ENCODE results near the gene TCF12. TPM values are rescaled to one million over a fixed set of nuclear protein-coding genes. Genes with fewer than 3 reads are reported as not detected.

TCF12 gene
- total RNA-seq, 1 donor from 2014 or later = 207 TPM

DNA sequence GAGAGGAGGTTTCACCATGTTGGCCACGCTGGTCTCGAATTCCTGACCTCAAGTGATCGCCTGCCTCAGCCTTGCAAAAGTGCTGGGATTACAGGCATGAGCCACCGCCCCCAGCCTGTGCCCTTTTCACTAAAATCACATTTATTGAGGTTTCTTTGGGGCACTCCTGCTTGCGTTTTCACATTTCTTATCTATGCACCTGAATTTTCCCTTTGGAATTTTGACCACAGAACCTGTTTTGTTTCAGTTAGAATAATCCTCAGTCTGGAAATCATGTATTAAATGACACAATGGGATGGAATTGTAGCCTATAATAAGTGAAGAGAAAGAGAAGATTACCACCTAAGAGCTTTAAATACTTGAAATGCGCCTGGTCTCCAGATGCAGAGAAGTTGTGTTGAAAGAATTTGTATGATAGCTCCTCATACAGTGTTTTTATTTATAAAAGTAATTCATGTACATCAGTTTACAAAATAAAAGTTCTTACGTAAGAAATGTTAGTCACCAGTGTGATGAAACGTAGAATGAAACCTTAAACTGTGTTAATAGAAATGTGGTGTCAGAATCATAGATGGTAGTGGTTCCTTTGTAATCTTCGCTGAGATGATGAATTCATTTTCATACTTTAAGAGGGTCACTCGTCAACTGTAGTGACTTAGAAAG, 107.0 kb downstream of the TCF12 start:
- Mint-ChIP-seq H3K9me3 (peaks cover 5% of the 10 kb centered on the region), H3K27me3 (ENCODE audit: low read depth) (no peaks in the 10 kb centered on the region), H3K4me3 (no peak overlapping the region), H3K4me1 (peaks cover 9% of the 10 kb centered on the region), H3K36me3 (ENCODE audit: low read depth) (peaks cover 23% of the 10 kb centered on the region), H3K27ac (ENCODE audit: unreplicated experiment) (no peak overlapping the region)
- TF ChIP-seq, protein P1, sequence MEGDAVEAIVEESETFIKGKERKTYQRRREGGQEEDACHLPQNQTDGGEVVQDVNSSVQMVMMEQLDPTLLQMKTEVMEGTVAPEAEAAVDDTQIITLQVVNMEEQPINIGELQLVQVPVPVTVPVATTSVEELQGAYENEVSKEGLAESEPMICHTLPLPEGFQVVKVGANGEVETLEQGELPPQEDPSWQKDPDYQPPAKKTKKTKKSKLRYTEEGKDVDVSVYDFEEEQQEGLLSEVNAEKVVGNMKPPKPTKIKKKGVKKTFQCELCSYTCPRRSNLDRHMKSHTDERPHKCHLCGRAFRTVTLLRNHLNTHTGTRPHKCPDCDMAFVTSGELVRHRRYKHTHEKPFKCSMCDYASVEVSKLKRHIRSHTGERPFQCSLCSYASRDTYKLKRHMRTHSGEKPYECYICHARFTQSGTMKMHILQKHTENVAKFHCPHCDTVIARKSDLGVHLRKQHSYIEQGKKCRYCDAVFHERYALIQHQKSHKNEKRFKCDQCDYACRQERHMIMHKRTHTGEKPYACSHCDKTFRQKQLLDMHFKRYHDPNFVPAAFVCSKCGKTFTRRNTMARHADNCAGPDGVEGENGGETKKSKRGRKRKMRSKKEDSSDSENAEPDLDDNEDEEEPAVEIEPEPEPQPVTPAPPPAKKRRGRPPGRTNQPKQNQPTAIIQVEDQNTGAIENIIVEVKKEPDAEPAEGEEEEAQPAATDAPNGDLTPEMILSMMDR (conservative IDR thresholded peaks at IDR 0.05) = no peak
- no peak for DNase-seq (ENCODE audit: low read depth, low spot score)

DNA sequence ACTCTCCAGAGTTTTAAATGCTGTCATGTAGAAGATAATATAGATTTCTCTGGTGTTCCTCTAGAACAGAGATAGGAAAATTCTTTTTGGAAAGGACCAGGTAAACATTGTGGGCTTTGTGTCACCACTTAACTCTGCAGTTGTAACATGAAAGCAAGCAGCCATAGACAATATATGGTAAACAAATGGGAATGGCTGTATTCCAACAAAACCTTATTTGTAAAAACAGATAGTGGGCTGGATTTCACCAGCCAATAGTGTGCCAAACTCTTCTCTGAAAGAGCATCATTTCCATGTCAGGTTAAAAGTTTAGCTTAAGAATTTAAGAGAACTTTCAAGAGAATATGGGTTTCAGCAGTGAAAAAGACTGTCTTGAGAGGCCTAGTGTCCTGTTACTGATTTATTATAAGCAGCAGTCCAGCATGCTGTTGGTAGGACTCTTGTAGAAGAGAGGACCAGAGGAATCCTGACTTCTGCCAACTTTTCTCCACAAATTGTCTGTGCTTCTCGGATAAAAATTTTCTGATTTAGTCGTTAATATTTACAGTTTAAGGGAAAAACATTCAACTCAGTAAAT, 107.7 kb downstream of the TCF12 start:
- no peaks in the 10 kb centered on the region for H3K27me3 Mint-ChIP-seq (ENCODE audit: low read depth)
- DNase-seq (ENCODE audit: low read depth, low spot score) = no peak
- H3K4me1 Mint-ChIP-seq = peaks cover 14% of the 10 kb centered on the region
- peaks cover 20% of the 10 kb centered on the region for H3K36me3 Mint-ChIP-seq (ENCODE audit: low read depth)
- peaks cover 3% of the 10 kb centered on the region for H3K9me3 Mint-ChIP-seq
- H3K4me3 Mint-ChIP-seq = no peak overlapping the region
- TF ChIP-seq, protein P1 (conservative IDR thresholded peaks at IDR 0.05) = no peak
- no peak overlapping the region for H3K27ac Mint-ChIP-seq (ENCODE audit: unreplicated experiment)

GRCh38 chr15:57027596-57027995, 109.2 kb downstream of the TCF12 start:
- TF ChIP-seq, protein P1 (conservative IDR thresholded peaks at IDR 0.05) = no peak
- no peak for DNase-seq (ENCODE audit: low read depth, low spot score)
- H3K36me3 Mint-ChIP-seq (ENCODE audit: low read depth) = peaks cover 13% of the 10 kb centered on the region
- no peak overlapping the region for H3K27ac Mint-ChIP-seq (ENCODE audit: unreplicated experiment)
- no peaks in the 10 kb centered on the region for H3K27me3 Mint-ChIP-seq (ENCODE audit: low read depth)
- peaks cover 24% of the 10 kb centered on the region for H3K4me1 Mint-ChIP-seq
- peaks cover 1% of the 10 kb centered on the region for H3K9me3 Mint-ChIP-seq
- H3K4me3 Mint-ChIP-seq = no peak overlapping the region

- Mint-ChIP-seq H3K27ac (ENCODE audit: unreplicated experiment) (no peak overlapping the region), H3K4me3 (no peak overlapping the region), H3K27me3 (ENCODE audit: low read depth) (no peaks in the 10 kb centered on the region), H3K9me3 (no peaks in the 10 kb centered on the region), H3K4me1 (peaks cover 24% of the 10 kb centered on the region), H3K36me3 (ENCODE audit: low read depth) (peaks cover 8% of the 10 kb centered on the region)
- TF ChIP-seq, protein P1 (conservative IDR thresholded peaks at IDR 0.05) = no peak
- DNase-seq (ENCODE audit: low read depth, low spot score) = no peak
Measured at GRCh38 chr15:57028176-57028575, 109.7 kb downstream of the TCF12 start.

- no peak overlapping the region for H3K27ac Mint-ChIP-seq (ENCODE audit: unreplicated experiment)
- H3K36me3 Mint-ChIP-seq (ENCODE audit: low read depth) = peaks cover 6% of the 10 kb centered on the region
- DNase-seq (ENCODE audit: low read depth, low spot score) = no peak
- H3K9me3 Mint-ChIP-seq = no peaks in the 10 kb centered on the region
- H3K4me1 Mint-ChIP-seq = peaks cover 24% of the 10 kb centered on the region
- H3K27me3 Mint-ChIP-seq (ENCODE audit: low read depth) = no peaks in the 10 kb centered on the region
- no peak overlapping the region for H3K4me3 Mint-ChIP-seq
- TF ChIP-seq, protein P1 (conservative IDR thresholded peaks at IDR 0.05) = no peak
Measured at GRCh38 chr15:57030011-57030410, 111.6 kb downstream of the TCF12 start.
